Inflammatory macrophage treated with lipopolysaccharide for 4 hours (primary cell): ENCODE data around the gene RPP30.
A peak's percentile ranks its signal among the peaks of the same experiment; 100 is the strongest.

ENCODE experiments used
- DNase-seq: peaks from one replicate; pipeline ENCODE4 v3.0.0-alpha.2; 2020

Gene RPP30

GRCh38 chr10:90871766-90872647, at the start of gene RPP30:
Gene RPP30, plus strand, starts transcription at chr10:90871974. Its CDS starts 13 bp downstream, at chr10:90871987.
- DNase-seq: peak; percentile 77

- no peak for DNase-seq
Measured at GRCh38 chr10:90822508-90822907, 49.3 kb upstream of the RPP30 start.

- no peak for DNase-seq
Measured at GRCh38 chr10:90832111-90832510, 39.7 kb upstream of the RPP30 start.

DNA sequence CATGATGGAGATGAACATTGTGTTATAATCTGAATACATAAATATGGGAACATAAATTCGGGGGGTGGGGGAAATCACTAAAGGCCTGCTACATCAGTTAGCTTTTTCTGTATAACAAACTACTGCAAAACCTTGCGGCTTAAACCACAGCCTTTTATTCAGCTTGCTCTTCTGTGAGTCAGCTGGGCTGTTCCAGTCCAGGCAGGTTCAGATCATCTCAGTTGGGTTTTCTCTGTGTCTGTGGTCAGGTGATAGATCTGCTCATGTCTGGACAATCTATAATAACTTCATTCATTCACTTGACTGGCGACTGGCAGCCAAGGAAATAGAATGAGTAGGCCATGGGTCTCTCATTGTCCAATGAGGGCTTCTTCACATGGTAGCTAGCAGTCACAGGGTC, 37.4 kb upstream of the RPP30 start:
- no peak for DNase-seq

DNA sequence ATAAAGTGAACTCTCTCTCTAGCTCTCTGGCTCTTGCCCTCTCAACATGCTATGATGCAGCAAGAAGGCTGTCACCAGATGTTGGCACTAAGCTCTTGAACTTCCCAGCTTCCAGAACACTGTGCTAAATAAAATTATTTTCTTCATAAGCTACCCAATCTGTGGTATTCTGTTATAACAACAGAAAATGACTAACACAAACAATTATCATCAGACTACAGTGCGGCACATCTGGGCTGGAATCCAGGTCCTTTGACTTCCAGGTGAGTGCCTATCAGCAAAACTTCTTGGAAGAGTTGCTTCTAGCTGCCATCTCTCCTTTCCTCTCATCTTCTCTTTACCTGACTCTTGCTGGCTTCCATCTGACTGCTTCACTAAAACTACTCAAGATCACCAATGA, 34.3 kb upstream of the RPP30 start:
- no peak for DNase-seq

DNA sequence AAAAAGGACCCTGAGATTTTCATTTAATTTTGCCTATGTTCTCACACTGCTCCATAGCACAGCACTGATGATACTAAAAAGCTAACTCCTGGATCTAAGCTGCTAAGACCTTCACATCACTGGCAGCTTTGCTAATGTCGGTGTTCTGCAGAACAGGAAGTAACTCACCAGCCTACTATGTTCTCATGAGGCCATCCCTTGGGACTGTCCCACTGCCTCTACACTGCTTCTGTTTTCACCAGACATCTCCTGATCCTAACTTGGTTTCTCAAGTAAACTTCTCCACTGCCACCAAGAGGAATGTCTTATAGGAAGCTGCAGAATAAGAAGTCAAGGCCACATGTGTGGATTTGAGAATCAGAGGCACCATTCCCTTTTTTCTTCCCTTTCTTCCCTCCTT, 29.0 kb upstream of the RPP30 start:
- peak; percentile 46 for DNase-seq

GRCh38 chr10:90845726-90846125, 26.0 kb upstream of the RPP30 start:
- no peak for DNase-seq

GRCh38 chr10:90846746-90847145, 25.0 kb upstream of the RPP30 start:
- DNase-seq: no peak

DNA sequence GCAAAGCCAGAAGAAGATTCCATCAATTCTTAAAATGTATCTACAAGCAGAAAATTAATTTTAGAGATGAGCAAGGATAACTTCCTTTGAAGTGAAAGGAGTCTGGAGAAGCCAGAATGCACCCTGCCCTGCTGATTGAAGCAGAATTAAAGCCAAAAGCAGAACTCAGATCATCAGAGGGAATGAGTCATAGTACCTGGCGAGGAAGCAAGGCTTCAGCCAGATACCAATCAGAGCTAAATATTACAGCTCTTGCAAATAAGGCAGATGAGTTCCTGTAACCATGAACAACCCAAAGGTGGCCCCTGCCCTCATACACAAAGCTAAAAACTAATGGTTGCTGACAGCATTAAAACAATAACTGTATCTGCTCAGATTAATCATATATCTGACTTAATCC, 24.3 kb upstream of the RPP30 start:
- peak; percentile 40 for DNase-seq

DNA sequence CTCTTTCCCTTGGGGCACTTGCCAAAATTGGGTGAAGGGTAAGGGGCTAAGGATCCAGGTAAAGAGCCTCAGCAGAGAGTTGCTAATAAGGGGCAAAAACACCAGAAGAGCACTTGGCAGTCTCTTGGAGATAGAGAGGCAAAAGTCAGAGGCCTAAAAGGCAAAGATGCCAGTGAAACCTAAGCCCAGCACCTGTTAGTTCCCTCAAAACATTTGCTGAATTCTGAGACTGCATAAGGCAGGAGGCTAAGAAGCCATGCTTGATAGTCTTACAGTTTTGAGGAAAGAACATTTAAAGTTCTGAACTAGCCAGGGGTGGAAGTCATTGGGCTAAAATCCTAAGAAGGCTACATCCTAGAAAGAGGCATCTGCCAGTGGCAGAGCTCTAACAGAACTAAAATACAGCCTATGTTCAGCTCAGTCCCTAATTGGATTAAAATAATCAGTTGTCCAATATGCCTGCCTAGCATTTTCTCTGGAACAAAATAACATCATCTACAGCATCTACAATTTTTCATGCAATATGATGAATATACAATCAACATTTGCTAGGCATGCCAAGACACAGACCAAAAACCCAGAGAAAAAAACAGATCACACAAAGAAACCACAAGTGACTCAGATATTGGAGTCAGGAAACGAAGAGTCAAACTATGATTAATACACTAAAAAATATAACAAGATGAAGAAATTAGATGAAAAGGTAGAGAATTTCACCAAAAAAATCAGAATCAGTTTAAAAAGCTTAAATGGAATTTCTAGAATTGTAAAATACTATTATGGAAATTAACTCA, 21.6 kb upstream of the RPP30 start:
- DNase-seq: no peak

GRCh38 chr10:90855126-90855525, 16.6 kb upstream of the RPP30 start:
- no peak for DNase-seq

GRCh38 chr10:90856261-90856660, 15.5 kb upstream of the RPP30 start:
- no peak for DNase-seq

DNA sequence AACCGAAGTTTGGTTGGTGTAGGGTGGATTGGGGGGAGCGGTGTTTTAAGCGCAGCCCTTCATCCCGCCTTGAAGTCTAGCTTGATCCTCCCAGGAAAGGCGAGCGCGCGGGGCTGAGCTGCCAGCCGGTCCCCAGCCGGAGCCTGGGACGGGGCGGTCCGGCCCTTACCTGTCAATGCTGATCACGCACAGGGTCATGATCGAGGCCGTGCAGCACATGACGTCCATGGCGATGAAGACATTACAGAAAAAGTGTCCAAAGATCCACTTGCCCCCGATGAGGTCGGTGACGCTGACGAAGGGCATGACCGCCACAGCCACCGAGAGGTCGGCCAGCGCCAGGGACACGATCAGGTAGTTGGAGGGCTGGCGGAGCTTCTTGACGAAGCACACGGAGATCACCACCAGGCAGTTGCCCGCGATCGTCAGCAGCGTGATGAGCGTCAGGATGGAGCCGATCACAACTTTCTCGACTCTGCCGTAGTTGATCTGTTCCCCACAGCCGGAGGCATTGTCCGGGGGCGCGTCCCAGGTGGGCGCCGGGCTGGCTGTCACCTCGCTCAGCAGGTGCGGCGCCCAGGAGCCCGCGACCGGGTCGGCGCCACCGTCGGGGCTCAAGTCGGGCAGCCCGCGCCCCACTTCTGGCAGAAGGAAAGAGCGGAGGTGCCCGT, 14.7 kb upstream of the RPP30 start:
- DNase-seq: no peak

DNA sequence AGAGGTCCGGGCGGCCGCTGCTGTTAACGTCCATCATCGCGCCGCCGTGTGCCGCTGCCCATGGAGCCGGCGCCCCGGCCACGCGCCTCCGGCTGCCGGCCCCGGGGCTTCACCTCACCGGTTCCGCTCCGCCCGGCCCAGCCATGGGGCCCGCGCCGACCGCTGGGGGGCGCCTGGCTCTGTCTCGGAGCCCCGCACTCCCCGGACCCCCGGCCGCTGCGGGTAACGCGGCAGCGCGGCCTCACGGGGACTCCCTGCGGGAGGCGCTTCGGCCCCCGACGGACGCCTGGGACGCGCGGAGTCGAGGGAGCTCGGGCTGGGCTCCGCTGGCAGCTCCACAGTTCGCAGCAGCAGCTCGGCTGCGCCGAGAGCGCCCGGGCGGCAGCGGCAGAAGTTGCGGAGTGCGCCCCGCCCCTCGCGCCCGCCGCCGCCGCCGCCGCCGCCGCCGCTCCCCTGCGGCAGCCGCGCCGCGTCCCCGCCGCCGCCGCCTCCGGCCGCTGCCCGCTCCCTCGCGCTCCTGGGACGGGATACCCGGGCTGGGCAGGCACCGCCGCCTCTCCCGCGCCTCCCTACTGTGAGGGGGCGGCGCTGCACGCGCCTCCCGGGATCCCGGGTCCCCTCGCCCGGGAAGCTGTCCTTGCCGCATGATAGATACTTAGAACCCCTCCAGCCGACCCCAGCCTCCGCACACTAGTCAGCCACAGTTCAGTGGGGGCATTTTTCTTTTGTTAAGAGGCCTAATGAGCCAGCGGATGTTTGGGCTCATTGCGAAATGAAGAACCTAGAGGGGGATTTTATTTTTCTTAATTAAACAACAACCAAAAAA, 13.9 kb upstream of the RPP30 start, which contains the start of gene HTR7:
Gene HTR7 (minus strand): TSS at position 405 of the 826 bp plus-strand sequence. CDS start 368 bp downstream, at position 37.
- peak; percentile 46 for DNase-seq

DNA sequence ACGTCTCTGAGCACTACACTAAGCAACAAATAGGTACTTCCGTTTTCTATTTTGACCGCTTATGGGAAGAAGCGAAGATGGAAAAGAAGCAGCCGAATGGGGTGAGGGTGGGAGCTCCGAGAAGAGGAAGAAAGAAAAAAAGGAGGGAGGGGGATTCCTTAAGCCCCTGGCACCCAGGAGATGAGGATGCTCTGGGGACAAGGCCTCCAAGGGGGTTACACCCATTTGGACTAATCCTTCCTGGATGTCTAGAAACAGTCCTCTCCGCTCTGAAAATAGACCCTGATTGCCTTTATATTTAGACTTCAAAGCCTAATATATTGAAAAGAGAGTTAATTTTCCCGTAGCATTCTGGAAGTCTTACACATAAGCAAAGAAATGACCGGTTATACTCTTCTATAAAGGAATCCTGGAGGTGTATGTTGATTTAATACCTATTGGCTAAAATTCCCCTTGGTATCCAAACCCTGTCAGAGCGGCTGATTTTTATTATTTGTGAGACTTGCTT, 13.3 kb upstream of the RPP30 start:
- DNase-seq: peak; percentile 65

GRCh38 chr10:90859321-90859751, 12.4 kb upstream of the RPP30 start:
- peak; percentile 91 for DNase-seq

- DNase-seq: no peak
Measured at GRCh38 chr10:90860790-90861189, 11.0 kb upstream of the RPP30 start.

GRCh38 chr10:90862908-90863514, 8.8 kb upstream of the RPP30 start:
- DNase-seq: peak; percentile 37

GRCh38 chr10:90865401-90865800, 6.4 kb upstream of the RPP30 start:
- DNase-seq: no peak

DNA sequence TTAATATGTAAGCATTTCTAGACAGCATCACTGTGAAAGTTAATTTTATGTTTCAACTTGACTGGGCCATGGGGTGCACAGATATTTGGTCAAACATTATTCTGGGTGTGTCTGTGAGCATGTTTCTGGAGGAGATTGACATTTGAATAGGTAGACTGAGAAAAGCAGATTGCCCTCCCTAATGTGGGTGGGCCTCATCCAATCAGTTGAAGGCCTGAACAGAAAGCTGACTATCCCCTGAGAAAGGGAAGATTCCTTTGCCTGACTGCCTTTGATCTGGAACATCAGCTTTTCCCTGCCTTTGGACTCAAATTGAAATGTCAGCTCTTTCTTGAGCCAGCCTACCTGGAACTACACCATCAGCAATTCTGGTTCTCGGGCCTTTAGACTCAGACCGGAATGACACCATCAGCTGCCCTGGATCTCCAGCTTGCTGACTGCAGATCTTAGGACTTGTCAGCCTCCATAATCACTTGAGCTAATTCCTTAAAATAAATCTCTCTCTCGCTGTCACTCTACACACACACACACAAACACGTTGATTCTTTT, 5.7 kb upstream of the RPP30 start:
- no peak for DNase-seq

GRCh38 chr10:90871279-90871765, 452 bp upstream of the RPP30 start:
- peak; percentile 50 for DNase-seq
